Psoas muscle (tissue), 8 donors: Measurements from ENCODE around the gene ADAMTSL3. TPM values are rescaled to one million over a fixed set of nuclear protein-coding genes. Genes with fewer than 3 reads are reported as not detected.

ENCODE experiments used
- ATAC-seq, 4 donors: fragments of 200-7000 bp; cut with Tn5 transposase; one replicate each; pipeline ENCODE4 v1.9.1; 2020; ENCODE audit warnings: moderate library complexity in 3 of 4, mild to moderate bottlenecking in 2 of 4
- DNase-seq, 2 donors: peaks; one replicate each; pipeline ENCODE4 v3.0.0-alpha.2; 2020
- H3K27ac ChIP-seq: fragments of 200-600 bp; one replicate; pipeline ENCODE4 v1.8.0; 2022
- H3K27me3 ChIP-seq, 3 donors: fragments of 200-600 bp in 1 of 3; one replicate each; pipeline versions ENCODE4 v1.6.1 to v1.8.0; 2013 to 2022; ENCODE audit warnings: low read length in 2 of 3, mild to moderate bottlenecking in 2 of 3, moderate library complexity in 1 of 3; ENCODE audit not compliant: insufficient read depth in 3 of 3
- H3K36me3 ChIP-seq, 2 donors: fragments of 200-600 bp in 1 of 2; one replicate each; pipeline versions ENCODE4 v1.6.1 to v1.8.0; 2013 to 2022; ENCODE audit warnings: low read depth in 1 of 2, mild to moderate bottlenecking in 1 of 2, moderate library complexity in 1 of 2; ENCODE audit not compliant: insufficient read depth in 1 of 2
- H3K4me1 ChIP-seq: fragments of 200-600 bp; one replicate; pipeline ENCODE4 v1.8.0; 2022
- H3K4me3 ChIP-seq: fragments of 200-600 bp; one replicate; pipeline ENCODE4 v1.8.0; 2022; ENCODE audit warnings: mild to moderate bottlenecking
- H3K9me3 ChIP-seq: fragments of 200-600 bp; one replicate; pipeline ENCODE4 v1.8.0; 2022
- WGBS, 3 donors: extraction: QIAGEN DNeasy Blood & Tissue Kit; methylation state at CpG; one replicate each; pipeline versions ENCODE4 v1.1.6 to v1.1.7; 2013; 5-methylcytosine and 5-hydroxymethylcytosine counted together
- intact Hi-C, 2 donors: fragments of 100-400 bp; cut with DNase I; formaldehyde crosslinking; loops; one replicate each; pipeline versions ENCODE4 v1.11.0 to v1.14.2; 2022
- polyA plus RNA-seq, 3 donors: library from polyadenylated mRNA; stranded (reverse); fragments of 200-250 nt; gene quantifications; one replicate each; pipeline ENCODE4 v1.2.3, GENCODE V29; 2013
- total RNA-seq, 4 donors: library from RNA; stranded (reverse); fragmentation: NEBNext Ultra II Directional in 2 of 4; extraction: Animal tissue kit (Norgen Biotek cat#: 25700) in 2 of 4; gene quantifications; one replicate each; pipeline versions ENCODE4 v1.2.1 to v1.2.4, GENCODE V29; 2021 to 2023
- TF ChIP-seq, protein P1 (sequence below): fragments of 200-600 bp; IDR thresholded peaks from one replicate; pipeline ENCODE4 v1.8.0; 2022; ENCODE audit warnings: antibody characterized with exemption
- donor health status: healthy with polysubstance abuse.
- donor health status: DM: no; HTN: no; CAD: no; lungs with moderate emphysema.
- donor health status: Bipolar disorder and iron deficiency.
- donor health status: healthy.
- donor health status: DM: yes; HTN: yes; CAD: no.
- donor health status: DM: no; HTN: no; CAD: no.
- donor health status: DM: no; HTN: no; CAD: no.
- donor health status: DM: yes; HTN: yes; CAD: no.

Gene ADAMTSL3
- total and polyA plus RNA-seq, 7 donors, result 0.35 to 12.8 (median 2.1) TPM

DNA sequence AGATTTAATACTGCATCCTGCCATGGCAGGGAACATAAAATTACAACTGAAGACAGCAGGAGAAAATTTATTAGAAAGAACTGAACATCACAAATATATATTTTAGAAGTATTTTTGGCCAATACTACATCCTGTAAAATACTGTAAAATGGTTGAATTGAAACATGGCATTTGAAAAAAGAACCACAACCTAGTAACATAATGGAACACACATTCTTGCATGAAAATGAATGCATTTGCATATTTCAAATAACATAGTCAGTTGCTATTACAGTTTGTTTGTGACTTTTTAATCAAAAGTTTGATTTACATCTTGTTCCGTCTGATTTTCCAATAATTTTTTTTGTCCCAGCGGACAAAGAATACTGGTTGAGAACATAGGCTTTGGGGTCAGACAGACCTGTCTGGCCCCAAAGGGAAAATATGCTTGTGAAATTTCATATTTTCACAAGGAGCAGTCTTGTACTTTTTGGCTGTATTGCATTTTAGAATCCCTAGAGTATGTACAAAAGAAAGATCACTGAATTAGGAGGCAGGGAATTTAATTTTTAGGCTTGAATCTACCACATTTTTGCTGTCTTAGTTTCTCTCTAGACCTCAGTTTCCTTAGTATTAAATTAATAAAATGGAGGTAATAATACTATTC lies 268.8 kb downstream of the ADAMTSL3 start:
- H3K4me3 ChIP-seq, result no peak overlapping the region
- H3K27me3 ChIP-seq, result no peaks in the 10 kb centered on the region
- TF ChIP-seq, protein P1, sequence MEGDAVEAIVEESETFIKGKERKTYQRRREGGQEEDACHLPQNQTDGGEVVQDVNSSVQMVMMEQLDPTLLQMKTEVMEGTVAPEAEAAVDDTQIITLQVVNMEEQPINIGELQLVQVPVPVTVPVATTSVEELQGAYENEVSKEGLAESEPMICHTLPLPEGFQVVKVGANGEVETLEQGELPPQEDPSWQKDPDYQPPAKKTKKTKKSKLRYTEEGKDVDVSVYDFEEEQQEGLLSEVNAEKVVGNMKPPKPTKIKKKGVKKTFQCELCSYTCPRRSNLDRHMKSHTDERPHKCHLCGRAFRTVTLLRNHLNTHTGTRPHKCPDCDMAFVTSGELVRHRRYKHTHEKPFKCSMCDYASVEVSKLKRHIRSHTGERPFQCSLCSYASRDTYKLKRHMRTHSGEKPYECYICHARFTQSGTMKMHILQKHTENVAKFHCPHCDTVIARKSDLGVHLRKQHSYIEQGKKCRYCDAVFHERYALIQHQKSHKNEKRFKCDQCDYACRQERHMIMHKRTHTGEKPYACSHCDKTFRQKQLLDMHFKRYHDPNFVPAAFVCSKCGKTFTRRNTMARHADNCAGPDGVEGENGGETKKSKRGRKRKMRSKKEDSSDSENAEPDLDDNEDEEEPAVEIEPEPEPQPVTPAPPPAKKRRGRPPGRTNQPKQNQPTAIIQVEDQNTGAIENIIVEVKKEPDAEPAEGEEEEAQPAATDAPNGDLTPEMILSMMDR, result no peak
- H3K36me3 ChIP-seq, result no peaks in the 10 kb centered on the region
- WGBS, 3 donors, result 83 to 92% (median 92%) methylated on average over 2 of the region's 2 CpGs
- DNase-seq (no peak), ATAC-seq (no peak)
- H3K27ac ChIP-seq, result no peak overlapping the region
- no peaks in the 10 kb centered on the region for H3K9me3 ChIP-seq
- intact Hi-C loops, result no loop called here
- no peaks in the 10 kb centered on the region for H3K4me1 ChIP-seq

DNA sequence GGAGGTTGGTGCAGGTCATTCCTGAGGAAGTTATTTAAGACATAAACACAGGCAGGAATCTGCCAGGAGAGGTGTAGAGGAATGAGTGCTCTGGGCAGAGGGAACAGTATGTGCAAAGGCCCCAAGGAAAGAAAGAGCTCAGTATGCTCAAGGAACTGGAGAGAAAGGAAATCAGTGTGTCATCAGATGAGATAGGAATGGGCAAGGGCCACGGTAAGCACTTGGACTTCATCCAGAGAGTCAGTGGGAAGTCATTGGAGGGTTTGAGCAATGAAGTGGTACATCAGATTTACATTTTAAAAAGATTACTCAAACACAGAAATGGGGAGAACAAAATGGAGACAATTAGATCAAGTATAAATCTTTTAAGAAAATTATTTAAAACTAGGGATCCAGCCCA lies 272.2 kb downstream of the ADAMTSL3 start:
- WGBS, 3 donors, result 8 to 18% (median 12%) methylated on average over 1 of the region's 1 CpG
- no peak overlapping the region for H3K27ac ChIP-seq
- H3K9me3 ChIP-seq, result no peaks in the 10 kb centered on the region
- no peak for ATAC-seq
- intact Hi-C loops, result no loop called here
- TF ChIP-seq, protein P1, result no peak
- no peaks in the 10 kb centered on the region for H3K4me1 ChIP-seq
- no peaks in the 10 kb centered on the region for H3K36me3 ChIP-seq
- DNase-seq, result no peak
- H3K4me3 ChIP-seq, result no peak overlapping the region
- H3K27me3 ChIP-seq, result no peaks in the 10 kb centered on the region

DNA sequence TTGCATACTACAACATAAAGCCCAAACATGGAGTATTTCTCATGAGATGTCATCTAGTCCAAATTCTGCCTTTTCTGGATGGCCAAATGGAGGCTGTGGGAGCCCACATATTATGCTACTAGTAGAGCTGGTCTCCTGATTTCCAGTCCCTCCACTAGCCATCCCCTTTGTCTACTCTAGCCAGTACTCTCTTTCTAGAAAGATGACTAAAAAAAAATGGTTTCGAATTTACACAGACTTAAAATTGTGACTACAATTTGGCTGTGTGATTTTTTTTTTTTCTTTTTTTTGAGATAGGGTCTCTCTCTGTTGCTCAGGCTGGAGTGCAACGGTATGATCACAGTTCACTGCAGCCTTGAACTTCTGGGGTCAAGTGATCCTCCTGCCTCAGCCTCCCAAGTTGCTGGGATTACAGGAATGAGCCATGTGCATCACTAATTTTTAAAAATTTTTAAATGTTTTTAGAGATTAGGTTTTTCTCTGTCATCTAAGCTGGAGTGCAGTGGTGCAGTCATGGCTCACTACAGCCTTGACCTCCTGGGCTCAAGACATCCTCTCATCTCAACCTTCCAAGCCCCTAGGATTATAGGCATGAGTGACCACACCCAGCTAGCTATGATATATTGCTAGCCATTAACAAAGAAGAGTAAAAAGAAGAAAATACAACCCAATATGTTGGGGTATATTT lies 273.9 kb downstream of the ADAMTSL3 start:
- TF ChIP-seq, protein P1, result no peak
- H3K36me3 ChIP-seq, result no peaks in the 10 kb centered on the region
- WGBS, 3 donors, result 86 to 92% (median 89%) methylated on average over 2 of the region's 2 CpGs
- H3K9me3 ChIP-seq, result no peaks in the 10 kb centered on the region
- intact Hi-C loops, result no loop called here
- no peak overlapping the region for H3K27ac ChIP-seq
- H3K27me3 ChIP-seq, result no peaks in the 10 kb centered on the region
- no peaks in the 10 kb centered on the region for H3K4me1 ChIP-seq
- DNase-seq (no peak), ATAC-seq (no peak)
- no peak overlapping the region for H3K4me3 ChIP-seq

DNA sequence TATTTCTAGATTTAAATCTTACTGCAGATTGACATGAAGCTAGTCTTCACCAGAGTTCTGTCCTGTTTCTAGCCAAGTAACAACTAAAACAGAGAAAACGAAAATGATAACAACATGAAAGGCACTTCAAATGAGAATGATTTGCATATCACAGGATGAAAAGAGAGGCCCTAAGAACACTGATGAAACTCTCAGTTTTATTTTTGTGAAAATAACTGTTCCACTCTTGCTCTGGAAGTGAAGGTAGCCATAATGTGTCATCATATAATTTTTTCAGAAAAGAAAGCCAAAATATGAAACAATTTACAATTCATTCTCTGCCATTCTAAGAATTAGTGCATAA lies 274.4 kb downstream of the ADAMTSL3 start:
- DNase-seq, result no peak
- intact Hi-C loops, result no loop called here

More for the DNA sequence above, 274.4 kb downstream of the ADAMTSL3 start:
- Histone ChIP-seq H3K4me1 (no peaks in the 10 kb centered on the region), H3K4me3 (no peak overlapping the region), H3K36me3 (no peaks in the 10 kb centered on the region), H3K27ac (no peak overlapping the region), H3K9me3 (no peaks in the 10 kb centered on the region), H3K27me3 (no peaks in the 10 kb centered on the region)
- TF ChIP-seq, protein P1, result no peak
- WGBS, 3 donors, result 86 to 89% (median 88%) methylated on average over 1 of the region's 1 CpG
- no peak for ATAC-seq
